HG03066 (cell line): Measurements from ENCODE around the gene PRRC2A.

ENCODE experiments used
- ATAC-seq: cut with Tn5 transposase; IDR thresholded peaks from one replicate; pipeline ENCODE4 v1.9.1; 2021; ENCODE audit warnings: low read depth; ENCODE audit not compliant: unreplicated experiment

PRRC2A gene

DNA sequence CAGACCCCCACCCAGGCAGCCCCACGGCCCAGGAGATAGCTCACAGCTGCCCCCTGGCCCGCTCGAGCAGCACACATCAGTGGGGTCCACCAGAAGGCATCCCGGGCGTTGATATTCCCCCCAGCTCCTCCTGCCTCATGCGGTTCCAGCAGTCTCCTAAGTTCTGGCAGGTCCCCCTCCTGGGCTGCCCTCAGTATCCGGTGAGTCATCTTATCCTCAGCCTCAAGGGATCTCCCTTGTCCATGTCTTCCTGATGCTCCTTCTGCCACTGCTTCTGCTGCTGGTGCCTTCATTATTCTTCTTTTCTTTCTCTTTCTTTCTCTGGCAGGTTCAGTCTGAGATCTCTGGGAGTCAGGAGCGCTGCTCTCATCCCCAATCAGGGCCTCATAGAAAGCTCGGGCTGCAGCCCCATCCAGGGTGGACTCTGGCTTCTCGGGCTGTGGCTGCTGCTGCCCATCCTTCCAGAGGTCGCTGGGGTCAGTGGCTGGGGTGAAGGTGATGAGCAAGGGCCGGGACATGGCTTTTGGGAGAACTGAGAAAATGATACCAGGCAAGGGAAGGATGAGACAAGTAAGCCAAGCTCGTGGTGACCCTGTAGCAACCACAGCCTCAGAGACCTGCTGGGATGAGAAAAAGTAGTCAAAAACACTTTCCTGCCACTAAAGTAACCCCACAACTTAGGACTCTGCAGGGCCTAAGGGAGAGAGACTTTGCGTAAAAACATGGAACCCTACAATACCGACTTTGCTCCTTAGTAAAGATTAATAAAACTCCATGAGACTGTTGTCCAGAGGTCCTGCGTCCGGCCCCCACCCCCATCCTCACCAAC lies 43.7 kb downstream of the PRRC2A start:
- ATAC-seq, result no peak

DNA sequence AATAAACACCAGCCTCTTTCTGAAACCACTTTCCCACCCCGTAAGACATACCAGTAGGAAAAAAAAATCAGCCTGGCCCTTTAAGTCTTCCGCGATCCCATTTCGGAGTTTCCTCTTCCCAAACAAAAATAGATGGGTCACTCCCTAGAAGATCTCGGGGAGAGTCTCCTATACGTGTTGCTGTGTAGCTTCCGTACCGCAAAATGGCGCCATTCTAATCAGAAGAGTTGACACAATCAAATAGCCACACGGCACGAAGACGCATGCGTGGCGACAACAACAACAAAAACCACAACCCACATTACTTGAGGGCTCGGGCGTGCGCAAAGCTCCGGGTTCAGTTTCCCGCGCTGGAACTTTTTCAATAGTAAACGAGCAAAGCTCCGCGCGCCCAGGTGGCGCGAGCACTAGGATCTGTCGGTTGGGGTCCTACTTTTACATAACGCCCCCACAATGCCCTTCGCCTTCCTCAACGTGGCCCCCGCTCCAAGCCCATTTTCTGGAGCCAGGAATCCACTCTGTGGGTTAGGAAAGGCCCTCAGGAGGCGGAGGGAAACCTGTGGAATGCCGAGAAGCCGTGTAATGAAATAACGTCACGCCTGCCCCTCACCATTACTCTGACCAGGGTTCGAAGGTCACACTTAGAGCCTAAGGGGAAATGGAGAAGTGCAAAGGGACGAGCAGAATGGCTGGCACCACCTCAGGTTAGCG lies 44.4 kb downstream of the PRRC2A start, which contains the start of gene GPANK1:
Gene GPANK1 (minus strand): TSS at position 208 of the 711 bp plus-strand sequence. CDS start 519 bp downstream, outside the sequence.
- peak; percentile 37 for ATAC-seq

DNA sequence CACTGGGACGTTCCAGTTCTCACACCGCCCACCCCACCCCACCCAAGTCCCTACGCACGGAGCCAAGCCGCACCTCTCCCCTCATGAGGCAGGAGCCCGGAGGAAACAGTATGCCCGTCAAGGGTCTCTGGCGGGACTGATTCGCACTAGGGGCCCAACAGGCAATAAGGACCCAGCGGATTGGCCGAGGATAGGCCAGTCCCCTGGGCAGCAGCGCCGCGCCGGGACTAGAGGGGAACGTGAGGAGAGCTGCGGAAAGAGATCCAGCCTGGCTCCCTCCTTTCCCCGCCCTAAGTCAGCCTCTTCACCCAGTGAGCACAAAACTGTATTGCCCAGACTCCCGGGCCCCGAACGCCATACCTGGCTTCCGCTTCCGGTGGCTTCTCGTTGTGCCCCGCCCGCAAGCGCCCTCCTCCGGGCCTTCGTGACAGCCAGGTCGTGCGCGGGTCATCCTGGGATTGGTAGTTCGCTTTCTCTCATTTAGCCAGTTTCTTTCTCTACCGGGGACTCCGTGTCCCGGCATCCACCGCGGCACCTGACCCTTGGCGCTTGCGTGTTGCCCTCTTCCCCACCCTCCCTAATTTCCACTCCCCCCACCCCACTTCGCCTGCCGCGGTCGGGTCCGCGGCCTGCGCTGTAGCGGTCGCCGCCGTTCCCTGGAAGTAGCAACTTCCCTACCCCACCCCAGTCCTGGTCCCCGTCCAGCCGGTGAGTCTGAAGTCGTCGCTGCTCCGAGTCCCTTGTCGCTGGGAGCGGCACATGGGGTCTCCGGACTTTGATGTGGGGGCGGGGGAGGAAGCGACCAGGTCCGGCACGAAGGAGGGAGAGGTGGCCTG lies 45.2 kb downstream of the PRRC2A start, which contains the start of gene CSNK2B:
Gene CSNK2B (plus strand): TSS at position 580 of the 836 bp plus-strand sequence. CDS start 752 bp downstream, outside the sequence.
- ATAC-seq, result peak; percentile 66

DNA sequence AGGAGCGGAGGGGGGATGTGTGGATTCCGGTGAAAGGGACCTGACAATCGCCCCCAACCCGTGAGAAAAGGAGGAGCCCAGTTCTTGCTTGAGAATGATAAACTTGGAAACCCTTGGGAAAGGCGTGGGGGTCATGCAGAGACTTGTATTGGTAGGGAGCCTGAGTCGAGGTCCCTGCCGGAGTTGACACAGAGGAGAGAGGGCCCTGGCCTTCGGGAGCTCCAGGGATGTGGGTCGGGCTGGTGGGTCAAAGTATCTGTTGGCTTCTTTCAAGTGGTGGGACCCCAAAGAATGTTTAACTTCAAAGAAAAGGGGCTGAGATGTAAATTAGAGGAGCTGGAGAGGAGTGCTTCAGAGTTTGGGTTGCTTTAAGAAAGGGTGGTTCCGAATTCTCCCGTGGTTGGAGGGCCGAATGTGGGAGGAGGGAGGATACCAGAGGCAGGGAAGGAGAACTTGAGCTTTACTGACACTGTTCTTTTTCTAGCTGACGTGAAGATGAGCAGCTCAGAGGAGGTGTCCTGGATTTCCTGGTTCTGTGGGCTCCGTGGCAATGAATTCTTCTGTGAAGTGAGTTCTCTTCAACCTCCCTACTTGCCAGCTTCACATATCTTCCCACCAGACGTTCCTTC lies 45.9 kb downstream of the PRRC2A start:
- ATAC-seq, result no peak

DNA sequence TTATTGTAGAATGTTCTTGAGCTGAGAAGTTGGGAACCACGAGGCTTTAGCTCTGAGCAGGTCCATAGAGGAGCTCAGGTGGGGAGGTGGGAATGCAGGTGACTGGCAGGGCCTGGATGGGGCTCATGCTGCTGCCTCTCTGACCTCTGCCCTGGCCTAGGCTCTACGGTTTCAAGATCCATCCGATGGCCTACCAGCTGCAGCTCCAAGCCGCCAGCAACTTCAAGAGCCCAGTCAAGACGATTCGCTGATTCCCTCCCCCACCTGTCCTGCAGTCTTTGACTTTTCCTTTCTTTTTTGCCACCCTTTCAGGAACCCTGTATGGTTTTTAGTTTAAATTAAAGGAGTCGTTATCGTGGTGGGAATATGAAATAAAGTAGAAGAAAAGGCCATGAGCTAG lies 49.2 kb downstream of the PRRC2A start, which contains the start of gene LY6G5B:
Gene LY6G5B (plus strand): TSS at position 301 of the 400 bp plus-strand sequence. CDS start 975 bp downstream, outside the sequence.
- no peak for ATAC-seq

DNA sequence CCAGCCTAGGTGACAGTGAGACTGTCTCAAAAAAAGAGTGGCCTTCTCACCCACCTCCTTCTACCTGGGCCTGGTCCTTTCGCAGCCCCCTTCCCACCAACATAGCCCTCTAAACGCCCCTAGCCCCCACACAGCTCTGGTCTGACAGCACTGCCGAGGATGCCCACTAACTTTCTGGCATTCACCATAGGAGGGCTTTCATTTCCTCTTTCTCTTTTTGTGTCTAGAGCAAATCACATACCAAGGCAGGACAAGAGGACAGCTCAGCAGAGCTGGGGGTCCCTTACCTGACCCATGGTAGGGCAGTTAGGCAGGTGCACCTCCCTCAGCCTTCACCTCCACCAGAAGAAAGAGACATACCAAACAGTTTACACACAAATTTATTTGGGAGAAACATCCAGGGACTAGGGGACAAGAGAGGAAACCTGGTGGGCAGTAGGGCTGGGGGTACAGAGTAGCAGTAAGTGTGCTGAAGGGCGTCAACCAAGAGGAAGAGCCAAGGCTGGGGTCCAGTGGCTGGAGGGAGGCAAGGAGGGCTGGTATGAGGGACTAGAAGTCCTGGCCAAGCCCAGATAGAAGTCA lies 55.9 kb downstream of the PRRC2A start:
- ATAC-seq, result no peak

DNA sequence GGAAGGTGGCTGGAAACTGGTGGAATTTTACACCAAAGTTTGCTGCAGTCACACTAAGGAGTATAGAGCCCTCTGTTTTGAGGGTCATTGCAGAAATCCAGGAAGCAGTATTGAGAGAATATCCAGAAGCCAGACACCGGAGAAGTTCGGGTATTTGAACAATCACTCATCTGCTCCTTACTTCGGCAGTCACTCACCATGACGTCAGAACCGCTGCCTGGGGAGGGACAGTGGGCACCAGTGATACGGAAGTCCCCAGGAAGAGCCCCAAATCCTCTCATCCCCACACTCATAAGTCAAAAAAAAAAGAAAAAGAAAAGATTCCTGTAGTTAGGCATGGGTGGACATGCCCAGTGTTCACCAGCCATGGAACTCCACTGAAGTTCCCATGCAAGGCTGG lies 56.4 kb downstream of the PRRC2A start:
- ATAC-seq, result no peak

DNA sequence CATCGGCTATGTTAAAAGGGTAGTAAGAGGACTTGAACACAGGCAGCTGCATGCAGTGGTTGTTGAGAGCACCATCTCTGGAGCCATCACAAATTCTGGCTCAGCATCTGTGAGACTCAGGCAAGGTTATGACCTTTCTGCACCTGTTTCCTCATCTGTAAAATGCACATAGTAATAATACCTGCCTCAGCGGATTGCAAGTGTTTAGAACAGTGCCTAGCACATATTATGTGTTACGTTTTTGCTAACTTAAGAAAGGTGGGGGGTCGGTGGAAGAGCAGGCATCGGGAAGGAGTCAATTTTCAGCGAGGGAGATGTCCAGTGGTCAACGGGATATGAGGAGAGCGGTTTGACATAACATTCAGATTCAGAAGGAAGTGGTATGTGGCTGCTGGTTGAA lies 57.4 kb downstream of the PRRC2A start:
- ATAC-seq, result no peak

DNA sequence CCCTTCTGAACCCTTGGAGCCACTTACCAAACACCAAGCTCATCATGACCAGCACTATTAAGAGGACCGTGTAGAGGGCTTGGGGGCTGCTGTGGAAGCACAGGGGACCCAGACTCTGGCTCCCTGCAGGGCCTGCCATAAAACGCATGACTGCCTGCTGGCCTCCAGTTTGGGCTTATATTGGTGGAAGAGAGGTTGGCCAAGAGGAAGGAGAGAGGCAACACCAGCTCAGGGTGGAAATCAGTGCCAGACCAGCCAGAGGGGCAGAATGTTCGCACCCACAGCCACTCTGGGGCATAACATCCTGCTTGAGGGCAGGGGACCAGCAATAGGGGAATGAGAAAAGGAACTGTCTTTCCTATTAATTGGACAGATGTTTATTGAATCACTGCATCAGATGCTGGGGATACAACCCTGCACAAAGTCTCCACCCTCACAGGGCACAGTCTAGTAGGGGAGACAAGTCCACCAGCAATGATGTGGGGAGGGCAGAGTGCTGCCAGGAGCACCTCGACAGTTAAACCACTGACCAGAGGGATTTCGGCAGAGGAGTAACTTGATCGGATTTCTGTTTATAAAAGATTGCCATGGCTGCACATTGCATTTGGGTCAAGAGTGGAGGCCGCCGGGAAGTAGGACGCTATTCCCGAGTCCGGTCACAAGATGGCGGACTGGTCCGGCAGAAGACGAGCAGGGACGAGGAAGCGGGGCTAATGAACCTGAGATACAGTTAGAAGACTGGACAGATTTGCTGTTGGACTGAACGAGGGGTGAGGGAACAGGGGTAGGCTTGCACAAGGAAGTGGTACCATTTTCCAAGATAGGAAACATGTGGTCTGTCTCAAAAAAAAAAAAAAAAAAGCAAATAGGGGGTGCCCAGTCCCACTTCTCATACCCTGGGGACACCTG lies 60.0 kb downstream of the PRRC2A start, which contains the start of gene LY6G5C:
Gene LY6G5C (minus strand): TSS at position 842 of the 909 bp plus-strand sequence. CDS start 694 bp downstream, at position 148.
- ATAC-seq, result no peak

DNA sequence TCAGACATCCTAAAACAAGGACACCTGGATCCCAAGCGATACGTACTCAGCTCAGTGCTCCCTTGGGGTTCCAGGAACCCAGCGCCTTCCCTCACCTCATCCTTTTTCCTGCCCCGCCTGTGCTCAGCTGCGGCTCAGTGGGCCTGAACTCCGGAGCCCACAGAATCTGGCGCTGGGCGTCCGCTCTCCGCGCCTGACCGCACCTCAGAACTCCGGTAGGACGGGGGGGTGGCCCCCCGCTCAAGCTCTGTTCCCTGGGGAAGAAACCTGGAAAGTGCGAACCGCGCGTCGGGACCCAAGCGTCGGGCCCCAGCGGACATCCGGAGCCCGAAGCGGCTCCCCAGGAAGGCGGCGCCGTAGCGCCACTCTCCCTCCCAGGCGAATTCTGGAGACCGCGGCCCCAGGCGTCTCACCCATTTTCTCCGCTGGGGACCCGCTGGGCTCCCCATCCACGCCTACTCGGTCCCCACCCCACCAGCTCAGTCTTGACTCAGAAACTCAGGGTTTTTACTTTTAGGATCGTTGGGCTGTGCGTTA lies 60.7 kb downstream of the PRRC2A start:
- ATAC-seq, result no peak

DNA sequence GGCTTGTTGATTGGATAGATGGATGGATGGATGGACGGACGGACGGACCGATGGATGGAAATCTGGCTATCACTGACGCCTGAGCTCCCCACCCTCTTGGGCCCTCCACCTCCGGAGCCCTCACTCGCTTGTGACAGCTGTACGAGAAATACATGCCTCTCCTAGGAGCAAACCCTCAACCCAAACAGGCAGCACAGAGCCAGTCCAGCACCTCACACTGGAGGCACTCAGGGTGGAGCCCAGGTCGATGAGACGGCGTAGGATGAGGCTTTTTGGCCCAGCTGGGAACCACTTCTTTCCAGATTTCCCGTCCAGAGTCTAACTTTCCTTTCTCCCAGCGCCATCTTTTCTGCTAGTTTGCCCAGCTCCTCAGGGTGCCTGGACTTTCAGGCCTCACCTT lies 63.1 kb downstream of the PRRC2A start:
- no peak for ATAC-seq

DNA sequence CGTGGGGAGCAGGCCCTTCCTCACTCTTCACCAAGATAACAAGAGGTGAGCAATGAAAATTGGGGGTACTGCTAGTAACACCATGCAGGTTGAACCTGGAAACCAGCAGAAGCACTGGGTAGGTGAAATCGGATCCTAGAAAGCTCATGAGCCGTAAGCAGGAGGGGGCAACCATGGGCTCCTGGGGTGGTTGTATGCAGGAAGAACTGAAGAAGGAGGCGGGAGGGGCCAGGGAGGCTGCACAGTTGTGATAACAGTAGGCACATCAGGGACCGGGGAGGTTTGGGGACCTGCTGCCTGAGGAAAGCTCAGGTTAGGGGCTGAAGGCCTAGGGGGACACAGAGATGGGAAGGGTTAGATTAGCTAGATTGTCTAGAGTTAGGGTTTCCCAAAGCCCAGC lies 66.0 kb downstream of the PRRC2A start:
- no peak for ATAC-seq

DNA sequence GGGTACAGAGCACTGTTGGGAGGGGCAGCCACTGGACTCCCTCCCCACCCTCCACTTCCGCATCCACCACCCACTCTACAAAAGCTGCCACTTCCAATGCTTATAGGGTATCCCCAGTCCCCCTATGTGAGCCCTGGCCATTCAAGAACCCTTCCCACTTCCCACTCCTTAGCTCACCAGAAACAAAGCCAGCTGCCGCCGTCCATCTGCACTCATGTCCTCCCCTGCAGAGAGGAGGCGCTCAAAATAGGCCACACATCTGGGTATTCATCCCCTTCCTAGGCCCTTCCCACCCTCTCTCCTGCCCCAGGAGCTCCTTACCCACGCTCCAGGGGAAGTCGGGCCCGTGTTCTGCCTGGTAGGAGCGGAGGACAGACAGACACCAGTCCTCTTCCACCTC lies 66.8 kb downstream of the PRRC2A start:
- no peak for ATAC-seq
